ENCODE results near the gene DHRSX.
"Not testable (repeated sequence)": the region's sequence is repeated elsewhere in the genome, so short reads cannot be mapped to it uniquely, and the experiment has no call there.

The DHRSX gene

GRCh38 chrX:2479982-2480381, 20.8 kb downstream of the DHRSX start:
- not testable (repeated sequence) for H3K9me3 ChIP-seq (ENCODE audit: insufficient read depth, low read depth, low read length); H3K36me3 ChIP-seq (ENCODE audit: insufficient read depth, low read depth, low read length); H3K4me3 ChIP-seq (ENCODE audit: low read length); H3K27me3 ChIP-seq (ENCODE audit: insufficient read depth, low read length); H3K9ac ChIP-seq (ENCODE audit: low read depth, low read length); H3K27ac ChIP-seq (ENCODE audit: low read length); H3K4me1 ChIP-seq (ENCODE audit: insufficient read depth, low read length)

GRCh38 chrX:2479420-2479780, 21.4 kb downstream of the DHRSX start:
- no peaks in the 10 kb centered on the region for H3K4me1 ChIP-seq (ENCODE audit: insufficient read depth, low read length)
- H3K9ac ChIP-seq (ENCODE audit: low read depth, low read length): no peak overlapping the region
- H3K9me3 ChIP-seq (ENCODE audit: insufficient read depth, low read depth, low read length): no peaks in the 10 kb centered on the region
- H3K27ac ChIP-seq (ENCODE audit: low read length): no peak overlapping the region
- H3K27me3 ChIP-seq (ENCODE audit: insufficient read depth, low read length): no peaks in the 10 kb centered on the region
- 0 out of 2 replicates have a peak, but pooled peaks cover 6% of the 10 kb centered on the region for H3K36me3 ChIP-seq (ENCODE audit: insufficient read depth, low read depth, low read length)
- no peak overlapping the region for H3K4me3 ChIP-seq (ENCODE audit: low read length)

DNA sequence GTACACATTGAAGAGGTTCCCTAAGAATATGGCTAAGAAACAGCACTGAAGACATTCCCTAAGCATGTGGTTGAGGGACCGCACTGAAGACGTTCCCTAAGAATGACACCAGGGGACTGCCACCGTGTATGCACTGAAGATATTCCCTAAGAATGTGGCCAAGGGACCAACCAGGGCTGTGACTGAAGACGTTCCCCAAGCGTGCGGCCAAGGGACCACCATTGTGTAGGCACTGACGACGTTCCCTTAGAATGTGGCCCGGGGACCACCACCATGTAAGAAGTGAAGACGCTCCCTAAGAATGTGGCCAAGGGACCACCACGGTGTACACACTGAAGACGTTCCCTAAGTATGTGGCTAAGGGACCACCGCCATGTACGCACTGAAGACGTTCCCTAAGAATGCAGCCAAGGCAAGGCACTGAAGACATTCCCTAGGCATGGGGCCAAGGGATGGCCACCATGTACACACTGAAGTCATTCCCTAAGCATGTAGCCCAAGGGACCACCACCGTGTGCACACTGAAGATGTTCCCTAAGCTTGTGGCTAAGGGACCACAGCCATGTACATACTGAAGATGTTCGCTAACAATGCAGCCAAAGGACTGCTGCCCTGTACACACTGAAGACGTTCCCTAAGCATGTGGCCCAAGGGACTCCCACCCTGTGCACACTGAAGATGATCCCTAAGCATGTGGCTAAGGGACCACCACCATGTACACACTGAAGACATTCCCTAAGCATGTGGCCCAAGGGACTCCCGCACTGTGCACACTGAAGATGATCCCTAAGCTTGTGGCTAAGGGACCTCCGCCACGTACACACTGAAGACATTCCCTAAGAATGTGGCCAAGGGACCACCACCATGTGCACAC, 22.0 kb downstream of the DHRSX start:
- Histone ChIP-seq H3K27ac (ENCODE audit: low read length) (no peak overlapping the region), H3K4me1 (ENCODE audit: insufficient read depth, low read length) (no peaks in the 10 kb centered on the region), H3K9me3 (ENCODE audit: insufficient read depth, low read depth, low read length) (no peaks in the 10 kb centered on the region), H3K9ac (ENCODE audit: low read depth, low read length) (no peak overlapping the region), H3K36me3 (ENCODE audit: insufficient read depth, low read depth, low read length) (0 out of 2 replicates have a peak, but pooled peaks cover 6% of the 10 kb centered on the region), H3K4me3 (ENCODE audit: low read length) (no peak overlapping the region), H3K27me3 (ENCODE audit: insufficient read depth, low read length) (no peaks in the 10 kb centered on the region)

- H3K4me1 ChIP-seq (ENCODE audit: insufficient read depth, low read length); H3K9ac ChIP-seq (ENCODE audit: low read depth, low read length); H3K9me3 ChIP-seq (ENCODE audit: insufficient read depth, low read depth, low read length); H3K27me3 ChIP-seq (ENCODE audit: insufficient read depth, low read length); H3K27ac ChIP-seq (ENCODE audit: low read length); H3K36me3 ChIP-seq (ENCODE audit: insufficient read depth, low read depth, low read length); H3K4me3 ChIP-seq (ENCODE audit: low read length): not testable (repeated sequence)
Measured at GRCh38 chrX:2477313-2477712, 23.5 kb downstream of the DHRSX start.

GRCh38 chrX:2474963-2475726, 25.6 kb downstream of the DHRSX start:
- H3K9me3 ChIP-seq (ENCODE audit: insufficient read depth, low read depth, low read length): peaks cover under 1% of the 10 kb centered on the region
- 0 out of 2 replicates have a peak, but pooled peaks cover 6% of the 10 kb centered on the region for H3K36me3 ChIP-seq (ENCODE audit: insufficient read depth, low read depth, low read length)
- H3K27ac ChIP-seq (ENCODE audit: low read length): peak overlapping the region; percentile 4
- H3K4me1 ChIP-seq (ENCODE audit: insufficient read depth, low read length): no peaks in the 10 kb centered on the region
- no peak overlapping the region for H3K4me3 ChIP-seq (ENCODE audit: low read length)
- H3K9ac ChIP-seq (ENCODE audit: low read depth, low read length): no peak overlapping the region
- no peaks in the 10 kb centered on the region for H3K27me3 ChIP-seq (ENCODE audit: insufficient read depth, low read length)

DNA sequence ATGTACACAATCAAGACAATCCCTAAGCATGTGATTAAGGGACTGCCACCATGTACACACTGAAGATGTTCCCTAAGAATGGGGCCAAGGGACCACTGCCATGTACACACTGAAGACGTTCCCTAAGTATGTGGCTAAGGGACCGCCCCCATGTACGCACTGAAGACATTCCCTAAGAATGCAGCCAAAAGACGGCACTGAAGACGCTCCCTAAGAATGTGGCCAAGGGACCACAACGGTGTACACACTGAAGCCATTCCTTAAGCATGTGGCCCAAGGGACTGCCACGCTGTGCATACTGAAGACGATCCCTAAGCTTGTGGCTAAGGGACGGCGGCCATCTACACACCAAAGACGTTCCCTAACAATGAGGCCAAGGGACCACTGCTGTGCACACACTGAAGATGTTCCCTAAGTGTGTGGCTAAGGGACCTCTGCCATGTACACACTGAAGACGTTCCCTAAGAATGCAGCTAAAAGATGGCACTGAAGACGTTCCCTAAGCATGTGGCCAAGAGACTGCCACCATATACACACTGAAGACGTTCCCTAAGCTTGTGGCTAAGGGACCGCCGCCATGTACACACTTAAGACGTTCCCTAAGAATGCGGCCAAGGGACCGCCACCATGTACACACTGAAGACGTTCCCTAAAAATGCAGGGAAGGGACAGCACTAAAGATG, 26.4 kb downstream of the DHRSX start:
- peak overlapping the region; percentile 4 for H3K27ac ChIP-seq (ENCODE audit: low read length)
- no peaks in the 10 kb centered on the region for H3K27me3 ChIP-seq (ENCODE audit: insufficient read depth, low read length)
- peaks cover 8% of the 10 kb centered on the region for H3K9me3 ChIP-seq (ENCODE audit: insufficient read depth, low read depth, low read length)
- no peak overlapping the region for H3K4me3 ChIP-seq (ENCODE audit: low read length)
- H3K4me1 ChIP-seq (ENCODE audit: insufficient read depth, low read length): no peaks in the 10 kb centered on the region
- H3K36me3 ChIP-seq (ENCODE audit: insufficient read depth, low read depth, low read length): no peaks in the 10 kb centered on the region; the same call in 1 of the 2 replicates
- H3K9ac ChIP-seq (ENCODE audit: low read depth, low read length): no peak overlapping the region

GRCh38 chrX:2473064-2473463, 27.7 kb downstream of the DHRSX start:
- H3K27me3 ChIP-seq (ENCODE audit: insufficient read depth, low read length): not testable (repeated sequence)

DNA sequence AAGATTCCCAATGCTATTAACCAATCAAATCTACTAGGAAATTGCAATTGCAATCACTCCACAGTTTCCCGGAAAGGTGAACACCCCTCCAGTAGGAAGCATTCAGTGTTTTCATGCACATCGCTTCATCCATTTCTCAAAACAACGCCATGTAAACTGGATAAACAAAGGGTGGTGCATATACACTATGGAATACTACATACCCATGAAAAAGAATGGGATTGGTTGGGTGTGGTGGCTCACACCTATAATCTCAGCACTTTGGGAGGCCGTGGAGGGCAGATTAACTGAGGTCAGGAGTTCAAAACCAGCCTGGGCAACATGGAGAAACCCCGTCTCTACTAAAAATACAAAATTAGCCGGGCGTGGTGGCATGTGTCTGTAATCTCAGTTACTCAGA, 29.1 kb downstream of the DHRSX start:
- Histone ChIP-seq H3K4me1 (ENCODE audit: insufficient read depth, low read length) (no peaks in the 10 kb centered on the region), H3K36me3 (ENCODE audit: insufficient read depth, low read depth, low read length) (peaks cover 6% of the 10 kb centered on the region; the same call in 1 of the 2 replicates), H3K9me3 (ENCODE audit: insufficient read depth, low read depth, low read length) (peaks cover 22% of the 10 kb centered on the region)

More at GRCh38 chrX:2473064-2473463, 27.7 kb downstream of the DHRSX start:
- H3K9ac ChIP-seq (ENCODE audit: low read depth, low read length); H3K4me1 ChIP-seq (ENCODE audit: insufficient read depth, low read length); H3K36me3 ChIP-seq (ENCODE audit: insufficient read depth, low read depth, low read length); H3K4me3 ChIP-seq (ENCODE audit: low read length); H3K27ac ChIP-seq (ENCODE audit: low read length): not testable (repeated sequence)
- H3K9me3 ChIP-seq (ENCODE audit: insufficient read depth, low read depth, low read length): peaks cover 21% of the 10 kb centered on the region

DNA sequence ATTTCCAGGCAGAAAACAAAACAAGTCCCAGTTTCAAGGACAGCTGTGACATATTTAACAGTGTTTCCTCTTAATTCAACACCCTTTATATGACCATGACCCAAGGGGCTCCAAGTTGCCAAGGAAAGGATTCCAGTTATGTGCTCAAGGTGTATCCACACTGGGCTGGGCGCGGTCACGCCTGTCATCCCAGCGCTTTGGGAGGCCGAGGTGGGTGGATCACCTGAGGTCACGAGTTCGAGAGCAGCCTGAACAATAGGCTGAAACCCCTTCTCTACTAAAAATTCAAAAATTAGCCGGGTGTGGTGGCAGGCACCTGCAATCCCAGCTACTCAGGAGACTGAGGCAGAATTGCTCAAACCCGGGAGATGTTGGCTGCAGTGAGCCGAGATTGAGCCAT, 29.6 kb downstream of the DHRSX start:
- H3K4me3 ChIP-seq (ENCODE audit: low read length); H3K4me1 ChIP-seq (ENCODE audit: insufficient read depth, low read length): not testable (repeated sequence)

More for the DNA sequence above, 29.1 kb downstream of the DHRSX start:
- H3K4me3 ChIP-seq (ENCODE audit: low read length): no peak overlapping the region
- no peak overlapping the region for H3K9ac ChIP-seq (ENCODE audit: low read depth, low read length)
- no peaks in the 10 kb centered on the region for H3K27me3 ChIP-seq (ENCODE audit: insufficient read depth, low read length)
- H3K27ac ChIP-seq (ENCODE audit: low read length): no peak overlapping the region

GRCh38 chrX:2469852-2470251, 30.9 kb downstream of the DHRSX start:
- Histone ChIP-seq H3K9me3 (ENCODE audit: insufficient read depth, low read depth, low read length) (peaks cover 39% of the 10 kb centered on the region), H3K36me3 (ENCODE audit: insufficient read depth, low read depth, low read length) (peaks cover 17% of the 10 kb centered on the region; the same call in 1 of the 2 replicates)
- H3K27me3 ChIP-seq (ENCODE audit: insufficient read depth, low read length); H3K9ac ChIP-seq (ENCODE audit: low read depth, low read length); H3K27ac ChIP-seq (ENCODE audit: low read length); H3K4me3 ChIP-seq (ENCODE audit: low read length); H3K4me1 ChIP-seq (ENCODE audit: insufficient read depth, low read length): not testable (repeated sequence)

More for the DNA sequence above, 29.6 kb downstream of the DHRSX start:
- not testable (repeated sequence) for H3K9ac ChIP-seq (ENCODE audit: low read depth, low read length); H3K36me3 ChIP-seq (ENCODE audit: insufficient read depth, low read depth, low read length); H3K27me3 ChIP-seq (ENCODE audit: insufficient read depth, low read length); H3K27ac ChIP-seq (ENCODE audit: low read length)
- H3K9me3 ChIP-seq (ENCODE audit: insufficient read depth, low read depth, low read length): peaks cover 27% of the 10 kb centered on the region

DNA sequence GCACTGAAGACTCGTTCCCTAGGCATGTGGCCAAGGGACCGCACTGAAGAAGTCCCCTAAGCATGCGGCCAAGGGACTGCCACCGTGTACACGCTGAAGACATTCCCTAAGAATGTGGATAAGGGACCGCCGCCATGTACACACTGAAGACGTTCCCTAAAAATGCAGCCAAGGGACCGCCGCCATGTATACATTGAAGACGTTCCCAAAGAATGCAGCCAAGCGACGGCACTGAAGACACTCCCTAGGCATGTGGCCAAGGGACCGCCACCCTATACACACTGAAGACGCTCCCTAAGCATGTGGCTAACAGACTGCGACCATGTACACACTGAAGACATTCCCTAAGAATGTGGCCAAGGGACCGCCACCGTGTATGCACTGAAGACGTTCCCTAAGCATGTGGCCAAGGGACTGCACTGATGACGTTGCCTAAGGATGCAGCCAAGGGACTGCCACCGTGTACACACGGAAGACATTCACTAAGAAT, 31.5 kb downstream of the DHRSX start:
- Histone ChIP-seq H3K9me3 (ENCODE audit: insufficient read depth, low read depth, low read length) (peaks cover 45% of the 10 kb centered on the region), H3K4me3 (ENCODE audit: low read length) (no peak overlapping the region), H3K27ac (ENCODE audit: low read length) (no peak overlapping the region)

More for the DNA sequence above, 31.5 kb downstream of the DHRSX start:
- no peak overlapping the region for H3K9ac ChIP-seq (ENCODE audit: low read depth, low read length)
- no peaks in the 10 kb centered on the region for H3K4me1 ChIP-seq (ENCODE audit: insufficient read depth, low read length)
- peaks cover 22% of the 10 kb centered on the region; the same call in 1 of the 2 replicates for H3K36me3 ChIP-seq (ENCODE audit: insufficient read depth, low read depth, low read length)
- H3K27me3 ChIP-seq (ENCODE audit: insufficient read depth, low read length): no peaks in the 10 kb centered on the region

Measured in iPS-20b (cell line).